ENCODE results near the gene POLE. TPM values are rescaled to one million over a fixed set of nuclear protein-coding genes. Genes with fewer than 3 reads are reported as not detected.

Gene POLE
- total and polyA plus RNA-seq, 4 donors: 7.6 to 39.2 (median 19.7) TPM

- Histone ChIP-seq H3K27me3 (ENCODE audit: control insufficient read depth in 4 of 4, insufficient read depth in 4 of 4, low read length in 3 of 4) (no peaks in the 10 kb centered on the region), H3K36me3 (ENCODE audit: control insufficient read depth in 4 of 4, insufficient read depth in 3 of 4, low read depth in 1 of 4, low read length in 3 of 4) (peaks cover 0 to 8% (median 5%) of the 10 kb centered on the region in 4 donors), H3K4me3 (ENCODE audit: low read depth in 1 of 3, low read length in 3 of 3) (no peak overlapping the region), H3K9me3 (ENCODE audit: control insufficient read depth in 4 of 4, low read length in 3 of 4) (no peaks in the 10 kb centered on the region), H3K27ac (ENCODE audit: low read depth in 1 of 2, low read length in 2 of 2) (no peak overlapping the region), H3K9ac (ENCODE audit: low read depth in 1 of 2, low read length in 2 of 2) (no peak overlapping the region), H3K4me1 (ENCODE audit: control insufficient read depth in 4 of 4, insufficient read depth in 4 of 4, low read length in 3 of 4) (peaks cover 2 to 29% (median 21%) of the 10 kb centered on the region in 4 donors)
- 86% methylated on average over 9 of the region's 9 CpGs for WGBS
- DNase-seq (ENCODE audit: low spot score): no peak
- TF ChIP-seq ZBTB33 (IDR thresholded peaks at IDR 0.05) (no peak), RXRA (IDR thresholded peaks at IDR 0.05) (no peak), GABPA (IDR thresholded peaks at IDR 0.05 in 1 of 2, conservative IDR thresholded peaks at IDR 0.05 in 1 of 2) (no peak), CTCF (IDR thresholded peaks at IDR 0.05; ENCODE audit: low read depth, low read length, missing input control) (no peak), HNF4G (IDR thresholded peaks at IDR 0.05) (no peak)
- TF ChIP-seq, protein P1, sequence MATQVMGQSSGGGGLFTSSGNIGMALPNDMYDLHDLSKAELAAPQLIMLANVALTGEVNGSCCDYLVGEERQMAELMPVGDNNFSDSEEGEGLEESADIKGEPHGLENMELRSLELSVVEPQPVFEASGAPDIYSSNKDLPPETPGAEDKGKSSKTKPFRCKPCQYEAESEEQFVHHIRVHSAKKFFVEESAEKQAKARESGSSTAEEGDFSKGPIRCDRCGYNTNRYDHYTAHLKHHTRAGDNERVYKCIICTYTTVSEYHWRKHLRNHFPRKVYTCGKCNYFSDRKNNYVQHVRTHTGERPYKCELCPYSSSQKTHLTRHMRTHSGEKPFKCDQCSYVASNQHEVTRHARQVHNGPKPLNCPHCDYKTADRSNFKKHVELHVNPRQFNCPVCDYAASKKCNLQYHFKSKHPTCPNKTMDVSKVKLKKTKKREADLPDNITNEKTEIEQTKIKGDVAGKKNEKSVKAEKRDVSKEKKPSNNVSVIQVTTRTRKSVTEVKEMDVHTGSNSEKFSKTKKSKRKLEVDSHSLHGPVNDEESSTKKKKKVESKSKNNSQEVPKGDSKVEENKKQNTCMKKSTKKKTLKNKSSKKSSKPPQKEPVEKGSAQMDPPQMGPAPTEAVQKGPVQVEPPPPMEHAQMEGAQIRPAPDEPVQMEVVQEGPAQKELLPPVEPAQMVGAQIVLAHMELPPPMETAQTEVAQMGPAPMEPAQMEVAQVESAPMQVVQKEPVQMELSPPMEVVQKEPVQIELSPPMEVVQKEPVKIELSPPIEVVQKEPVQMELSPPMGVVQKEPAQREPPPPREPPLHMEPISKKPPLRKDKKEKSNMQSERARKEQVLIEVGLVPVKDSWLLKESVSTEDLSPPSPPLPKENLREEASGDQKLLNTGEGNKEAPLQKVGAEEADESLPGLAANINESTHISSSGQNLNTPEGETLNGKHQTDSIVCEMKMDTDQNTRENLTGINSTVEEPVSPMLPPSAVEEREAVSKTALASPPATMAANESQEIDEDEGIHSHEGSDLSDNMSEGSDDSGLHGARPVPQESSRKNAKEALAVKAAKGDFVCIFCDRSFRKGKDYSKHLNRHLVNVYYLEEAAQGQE (IDR thresholded peaks at IDR 0.05): no peak
Measured at GRCh38 chr12:132690112-132690511, 3.0 kb upstream of the POLE start.

DNA sequence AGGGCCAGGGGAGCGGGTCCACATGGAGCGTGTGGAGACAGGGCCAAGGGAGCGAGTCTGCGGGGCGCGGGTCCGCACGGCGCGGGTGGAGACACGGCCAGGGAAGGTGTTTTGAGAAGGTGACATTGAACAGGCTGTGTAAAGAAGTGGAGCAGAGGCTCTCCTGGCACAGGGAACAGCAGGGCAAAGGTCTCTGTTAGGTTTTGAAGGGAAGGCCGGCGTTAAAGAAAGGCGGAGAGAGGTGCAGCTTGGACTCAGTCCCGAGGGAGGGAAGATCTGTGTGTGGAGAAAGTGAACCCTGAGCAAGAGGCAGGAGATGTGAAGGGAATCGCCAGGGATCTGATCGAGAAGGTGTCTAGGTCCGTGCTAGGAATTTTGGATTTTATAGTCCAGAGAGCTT is 2.1 kb upstream of the POLE start:
- no peaks in the 10 kb centered on the region for H3K27me3 ChIP-seq (ENCODE audit: control insufficient read depth in 4 of 4, insufficient read depth in 4 of 4, low read length in 3 of 4)
- TF ChIP-seq TAF1 (conservative IDR thresholded peaks at IDR 0.05) (no peak), FOXA2 (IDR thresholded peaks at IDR 0.05) (peak; percentile 55), EGR1 (IDR thresholded peaks at IDR 0.05; ENCODE audit: low read depth in 2 of 2) (no peak), HNF4A (conservative IDR thresholded peaks at IDR 0.05) (peak; percentile 84 to 87), RXRA (IDR thresholded peaks at IDR 0.05) (peak; percentile 54 to 73), GABPA (IDR thresholded peaks at IDR 0.05 in 1 of 2, conservative IDR thresholded peaks at IDR 0.05 in 1 of 2) (peak in 1 of 2 donors; percentile 47), HNF4G (IDR thresholded peaks at IDR 0.05) (peak; percentile 65), NR2F2 (IDR thresholded peaks at IDR 0.05) (no peak), JUND (IDR thresholded peaks at IDR 0.05) (peak in 1 of 2 donors; percentile 19), FOXA1 (IDR thresholded peaks at IDR 0.05) (no peak), YY1 (IDR thresholded peaks at IDR 0.05) (peak; percentile 67), SP1 (IDR thresholded peaks at IDR 0.05) (peak; percentile 65), ZBTB33 (IDR thresholded peaks at IDR 0.05) (peak; percentile 51), RAD21 (IDR thresholded peaks at IDR 0.05) (peak; percentile 26 to 37)
- TF ChIP-seq, protein P2, sequence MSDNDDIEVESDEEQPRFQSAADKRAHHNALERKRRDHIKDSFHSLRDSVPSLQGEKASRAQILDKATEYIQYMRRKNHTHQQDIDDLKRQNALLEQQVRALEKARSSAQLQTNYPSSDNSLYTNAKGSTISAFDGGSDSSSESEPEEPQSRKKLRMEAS (IDR thresholded peaks at IDR 0.05): peak; percentile 22
- TF ChIP-seq, protein P1 (IDR thresholded peaks at IDR 0.05): peak; percentile 59
- H3K9ac ChIP-seq (ENCODE audit: low read depth in 1 of 2, low read length in 2 of 2): no peak overlapping the region
- H3K4me3 ChIP-seq (ENCODE audit: low read depth in 1 of 3, low read length in 3 of 3): peak overlapping the region; percentile 55 to 69 (median 64)
- DNase-seq (ENCODE audit: low spot score): peak; percentile 41
- H3K36me3 ChIP-seq (ENCODE audit: control insufficient read depth in 4 of 4, insufficient read depth in 3 of 4, low read depth in 1 of 4, low read length in 3 of 4): peaks cover 0 to 8% (median 5%) of the 10 kb centered on the region in 4 donors
- H3K4me1 ChIP-seq (ENCODE audit: control insufficient read depth in 4 of 4, insufficient read depth in 4 of 4, low read length in 3 of 4): peaks cover 2 to 28% (median 18%) of the 10 kb centered on the region in 4 donors
- 30% methylated on average over 18 of the region's 18 CpGs for WGBS
- peak overlapping the region; percentile 73 to 77 for H3K27ac ChIP-seq (ENCODE audit: low read depth in 1 of 2, low read length in 2 of 2)
- H3K9me3 ChIP-seq (ENCODE audit: control insufficient read depth in 4 of 4, low read length in 3 of 4): no peaks in the 10 kb centered on the region
